Hematopoietic multipotent progenitor cell (in vitro differentiated cells): Measurements from ENCODE around the gene NAV2. TPM values are rescaled to one million over a fixed set of nuclear protein-coding genes. Genes with fewer than 3 reads are reported as not detected.
"Not testable (repeated sequence)": the region's sequence is repeated elsewhere in the genome, so short reads cannot be mapped to it uniquely, and the experiment has no call there.

Experiments
- DNase-seq, 3 donors: peaks; one replicate each; pipeline ENCODE4 v3.0.0-alpha.2; 2011 to 2015; ENCODE audit warnings: low read depth in 2 of 3, low spot score in 2 of 3
- total RNA-seq: library from RNA; depleted of rRNA; stranded (reverse); fragments of >200 nt; gene quantifications from one replicate; pipeline ENCODE4 v1.2.3, GENCODE V29; 2012

Gene NAV2
- total RNA-seq, 1 donor, result 0.27 TPM

GRCh38 chr11:19959648-19960059 lies 247.0 kb downstream of the NAV2 start:
- no peak for DNase-seq

- DNase-seq, result not testable (repeated sequence)
These were observed 247.8 kb downstream of the NAV2 start for GRCh38 chr11:19960410-19960809.

- no peak for DNase-seq
These were observed 248.6 kb downstream of the NAV2 start for GRCh38 chr11:19961225-19961624.

GRCh38 chr11:19962053-19962800 lies 249.6 kb downstream of the NAV2 start:
- DNase-seq, result no peak

GRCh38 chr11:19962801-19963175 lies 250.2 kb downstream of the NAV2 start:
- DNase-seq, result no peak

DNA sequence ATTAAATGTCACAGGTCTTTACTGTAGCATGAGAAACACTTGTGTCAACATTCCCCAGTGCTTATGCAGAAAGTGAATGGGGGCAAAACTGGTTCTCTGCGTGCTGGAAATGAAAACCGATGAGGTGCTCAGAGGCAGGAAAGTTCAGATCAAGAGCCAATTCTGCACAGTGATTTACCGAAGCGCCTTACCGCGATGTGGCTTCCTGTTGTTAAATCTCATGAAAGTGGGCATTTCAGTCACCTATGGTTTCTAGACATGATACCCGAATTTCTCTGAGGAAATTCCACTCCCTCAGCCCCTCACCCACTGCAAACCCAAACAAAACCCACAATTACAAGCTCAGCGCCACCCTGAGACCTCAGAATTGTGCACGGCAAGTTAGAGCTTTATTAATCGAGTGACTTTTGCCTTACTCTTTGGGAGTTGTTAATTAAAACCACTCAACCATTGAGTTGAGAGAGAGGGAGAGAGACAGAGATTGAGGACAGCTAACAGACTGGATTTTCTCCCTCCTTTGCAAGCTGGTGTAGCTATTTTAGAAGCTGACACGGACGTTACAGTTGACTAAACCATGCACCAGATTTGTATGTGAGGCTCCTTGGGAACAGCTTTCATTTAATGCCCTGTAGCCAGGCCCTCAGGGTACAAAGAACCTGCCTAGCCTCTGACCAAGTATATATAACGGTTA lies 251.2 kb downstream of the NAV2 start:
- DNase-seq, result no peak

GRCh38 chr11:19966441-19966840 lies 253.8 kb downstream of the NAV2 start:
- DNase-seq, result no peak

DNA sequence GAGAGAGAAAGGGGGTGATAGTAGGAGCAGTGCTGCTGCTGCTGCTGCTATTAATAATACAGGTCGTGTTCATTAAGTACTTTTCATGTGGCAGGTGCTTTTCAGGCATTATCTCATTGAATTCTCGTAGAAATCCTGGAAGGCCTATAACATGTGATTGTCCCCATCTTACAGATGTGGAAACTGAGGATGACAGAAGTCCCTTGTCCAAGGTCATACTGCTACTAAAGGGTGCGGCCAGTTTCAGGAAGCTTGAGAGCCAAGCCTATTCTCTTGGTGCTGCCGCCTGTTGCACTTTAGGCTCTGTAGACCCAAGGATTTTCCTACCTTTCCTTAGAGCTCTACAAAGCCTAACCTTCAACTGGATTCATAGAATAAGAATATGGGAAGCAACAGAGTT lies 254.3 kb downstream of the NAV2 start:
- DNase-seq, result no peak

DNA sequence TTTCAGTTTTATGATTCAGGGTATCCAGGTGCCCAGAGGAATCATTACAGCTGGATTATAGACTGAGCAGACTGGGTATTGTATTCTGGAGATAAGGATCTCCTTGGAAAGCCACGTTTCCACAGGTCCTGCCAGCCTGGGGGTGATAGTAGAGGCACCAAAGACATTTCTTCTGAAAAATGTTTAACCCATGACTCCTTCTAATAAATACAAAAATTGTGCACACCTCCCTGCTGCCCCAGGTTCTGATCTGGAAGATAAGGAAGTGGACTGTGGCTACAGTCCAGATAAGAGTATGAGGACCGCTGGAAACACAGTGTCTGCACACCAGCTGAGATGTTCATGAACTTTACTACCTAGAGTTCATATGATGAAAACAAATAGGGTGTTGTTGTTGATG lies 255.2 kb downstream of the NAV2 start:
- DNase-seq, result no peak

DNA sequence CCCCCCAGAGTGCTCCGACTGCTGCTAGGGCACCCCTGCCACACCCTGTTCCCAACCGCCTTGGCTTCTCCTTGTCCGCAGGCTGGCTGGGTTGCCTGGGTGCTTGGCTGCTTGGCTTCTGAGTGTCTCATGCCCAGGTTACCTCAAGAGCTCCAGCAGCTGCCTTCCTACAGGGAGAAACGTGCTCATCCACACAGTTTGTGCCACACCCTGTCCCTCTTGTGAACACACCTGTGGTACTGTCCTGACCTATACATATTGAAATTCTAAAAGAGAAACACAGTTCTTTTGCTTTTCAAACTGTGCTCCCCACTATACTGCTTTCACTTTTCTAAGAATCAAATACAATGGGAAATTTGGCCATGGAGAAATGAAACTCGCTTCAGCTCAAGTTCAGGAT lies 256.2 kb downstream of the NAV2 start:
- DNase-seq, result no peak

DNA sequence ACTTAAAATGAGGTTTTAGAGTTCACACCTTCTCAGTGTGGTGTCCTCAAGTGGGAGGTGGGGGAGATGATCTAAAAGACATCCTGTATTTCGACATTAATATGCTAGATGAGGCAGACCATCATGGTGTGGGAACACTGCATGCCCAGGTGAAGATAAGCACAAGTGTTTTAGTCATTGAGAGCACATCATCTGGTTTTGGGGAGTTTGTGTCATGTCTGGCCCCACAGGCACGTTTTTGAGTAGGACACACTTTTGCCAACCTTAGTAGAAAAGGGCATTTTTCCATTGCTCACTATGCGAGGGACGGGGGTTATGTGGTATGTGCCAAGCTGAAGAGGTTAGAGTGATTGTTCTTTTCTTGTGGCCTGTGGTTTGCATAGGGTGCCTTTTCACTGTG lies 258.3 kb downstream of the NAV2 start:
- no peak for DNase-seq

DNA sequence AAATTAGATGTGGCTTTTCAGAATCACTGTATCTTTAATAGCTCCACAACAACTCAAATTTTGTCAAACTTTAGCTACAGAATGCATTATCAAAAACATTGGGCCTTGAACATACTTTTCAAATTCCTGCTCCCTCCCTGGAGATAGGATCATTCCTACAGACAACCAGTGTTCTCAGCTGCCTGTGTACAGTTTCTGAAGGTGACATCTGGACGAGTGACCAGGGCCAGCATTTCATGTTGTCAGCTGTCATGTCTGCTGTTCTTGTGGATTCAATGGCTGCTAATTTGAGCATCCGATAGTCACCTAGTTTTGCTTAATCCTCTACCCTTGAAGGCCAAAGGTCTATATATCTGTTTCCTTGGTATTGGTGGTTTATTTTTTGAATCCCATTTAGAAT lies 259.5 kb downstream of the NAV2 start:
- DNase-seq, result no peak

DNA sequence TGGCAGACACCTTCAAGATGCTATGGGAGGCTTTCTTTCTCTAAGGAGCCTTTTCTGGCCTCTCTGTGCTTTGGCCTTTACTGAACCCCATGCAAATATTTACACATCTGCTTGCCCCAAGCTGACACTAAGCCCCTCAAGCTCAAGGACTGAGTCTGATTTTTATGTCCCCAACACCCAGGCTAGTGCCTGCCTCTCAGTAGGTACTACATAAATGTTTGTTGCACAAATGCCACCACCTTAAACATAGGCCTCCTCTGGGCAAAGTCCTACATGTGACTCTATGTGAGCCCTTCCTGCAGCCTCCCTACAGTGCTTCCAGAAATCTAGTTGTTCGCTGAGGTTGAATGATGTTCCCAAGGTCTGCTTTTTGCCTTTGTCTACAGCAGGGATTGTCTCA lies 260.0 kb downstream of the NAV2 start:
- DNase-seq, result no peak

GRCh38 chr11:19973136-19973635 lies 260.5 kb downstream of the NAV2 start:
- no peak for DNase-seq

DNA sequence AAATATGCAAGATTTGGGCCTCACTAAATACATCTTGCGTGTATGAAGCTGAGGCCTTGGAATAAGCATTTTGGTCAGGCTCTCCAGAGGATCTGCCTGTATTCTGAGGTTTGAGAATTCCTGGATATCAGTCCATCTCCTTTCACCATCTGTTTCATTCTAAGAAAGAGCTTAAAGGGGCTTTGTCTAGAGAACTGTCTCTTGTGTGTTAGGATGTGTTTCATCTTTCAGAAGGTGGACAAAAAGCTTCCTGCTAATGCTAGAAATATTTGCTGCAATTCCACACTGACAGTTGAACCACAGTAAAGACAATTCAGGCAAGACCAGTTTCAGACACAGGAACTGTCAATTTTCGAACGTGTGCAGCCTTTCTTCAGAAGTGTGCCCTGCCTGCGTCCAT lies 262.2 kb downstream of the NAV2 start:
- DNase-seq, result no peak

DNA sequence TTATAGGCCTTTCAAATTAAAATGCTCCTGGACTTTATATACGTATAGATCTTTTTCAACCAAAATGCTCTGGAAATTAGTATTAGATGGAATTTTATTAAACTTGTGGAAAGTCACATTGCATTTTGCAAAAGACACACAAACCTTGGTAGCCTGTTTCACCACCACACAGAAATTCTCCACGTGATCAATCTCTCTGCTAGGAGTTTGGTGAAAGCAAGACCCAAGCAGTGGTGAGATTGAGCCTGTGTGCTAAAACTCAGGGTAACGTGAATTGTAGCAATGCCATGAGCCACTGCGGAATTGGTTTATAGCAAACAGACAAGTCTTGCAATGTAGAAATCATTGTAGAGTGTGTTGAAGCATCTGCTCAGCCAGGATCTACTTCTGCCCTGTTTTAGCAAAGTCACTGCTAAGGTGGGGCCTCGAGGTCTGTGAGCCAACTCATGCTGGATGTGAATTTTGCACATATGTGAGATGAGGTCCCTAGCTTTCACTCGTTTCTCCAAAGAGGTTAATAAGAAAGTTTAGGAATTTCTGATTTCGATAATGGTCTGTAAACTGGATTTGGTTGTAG lies 262.9 kb downstream of the NAV2 start:
- DNase-seq, result no peak

GRCh38 chr11:19976281-19976941 lies 263.8 kb downstream of the NAV2 start:
- DNase-seq, result no peak

DNA sequence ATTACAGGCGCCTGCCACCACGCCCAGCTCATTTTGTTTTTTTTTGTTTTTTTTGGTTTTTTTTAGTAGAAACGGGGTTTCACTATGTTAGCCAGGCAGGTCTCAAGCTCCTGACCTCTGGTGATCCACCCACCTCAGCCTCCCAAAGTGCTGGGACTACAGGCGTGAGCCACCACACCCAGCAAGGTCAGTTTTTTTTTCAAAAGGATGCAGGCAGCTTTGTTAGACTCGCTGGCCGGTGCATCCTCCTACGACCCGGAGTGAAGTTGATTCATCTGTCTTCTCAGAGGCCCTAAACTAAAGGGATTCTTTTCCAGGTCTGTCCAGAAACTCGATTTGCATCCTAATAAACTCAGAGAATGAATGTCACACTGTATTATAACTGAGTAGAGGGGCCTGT lies 265.3 kb downstream of the NAV2 start:
- DNase-seq, result no peak

DNA sequence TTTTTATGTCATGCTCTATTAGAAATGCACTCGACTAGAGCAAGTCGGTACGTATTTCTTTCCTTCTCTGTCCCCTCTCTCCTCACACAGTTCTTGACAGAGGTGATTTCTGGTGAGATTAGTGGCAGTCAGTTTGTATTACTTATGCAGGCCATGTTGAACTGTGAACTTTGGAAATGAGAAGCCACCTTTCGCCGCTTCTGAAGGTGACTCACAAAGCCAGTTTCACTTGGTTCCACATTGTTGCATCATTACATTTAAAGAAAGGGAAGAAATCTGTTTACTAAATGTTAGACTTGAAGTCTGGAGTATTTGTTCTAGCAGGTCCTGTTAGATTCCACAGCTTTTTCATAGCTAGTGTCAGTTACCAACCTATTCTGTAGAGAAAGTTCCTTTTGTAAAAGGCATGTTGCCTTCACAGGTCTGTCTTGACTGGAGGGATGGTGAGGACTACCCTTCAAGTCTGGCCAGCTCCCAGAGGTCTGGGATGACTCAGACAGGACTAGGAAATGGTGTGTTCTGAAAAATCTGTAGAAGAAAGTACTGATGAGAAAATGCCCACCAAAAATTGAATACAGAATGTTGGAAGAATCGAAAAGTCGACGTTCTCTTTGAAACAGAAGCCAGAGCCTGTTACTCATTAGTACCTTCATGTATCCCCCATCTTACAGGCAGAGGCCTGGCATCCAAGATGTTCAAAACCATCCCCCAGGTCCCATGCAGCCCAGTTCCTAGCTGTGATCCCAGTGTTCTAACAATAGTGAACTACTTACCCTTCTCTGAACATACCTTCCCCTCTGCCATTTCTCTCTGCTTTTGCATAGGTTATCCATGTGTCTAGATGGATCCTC lies 266.3 kb downstream of the NAV2 start:
- no peak for DNase-seq

- DNase-seq, result no peak
These were observed 266.8 kb downstream of the NAV2 start for GRCh38 chr11:19979519-19979845.

- DNase-seq, result no peak
These were observed 267.8 kb downstream of the NAV2 start for GRCh38 chr11:19980388-19980787.
